Skeletal muscle tissue (tissue), 4 donors: ENCODE data around the gene PROSER3. TPM values are rescaled to one million over a fixed set of nuclear protein-coding genes. Genes with fewer than 3 reads are reported as not detected.

Experiments used
- H3K27ac ChIP-seq: one replicate; pipeline ENCODE4 v1.7.0; 2013; ENCODE audit warnings: mild to moderate bottlenecking, low read depth, low read length, inconsistent platforms
- H3K27me3 ChIP-seq, 3 donors: one replicate each; pipeline ENCODE4 v1.7.0; 2013; ENCODE audit warnings: low read length in 3 of 3; ENCODE audit not compliant: control insufficient read depth in 3 of 3, insufficient read depth in 3 of 3
- H3K36me3 ChIP-seq, 3 donors: one replicate each; pipeline ENCODE4 v1.7.0; 2013; ENCODE audit warnings: low read length in 3 of 3; ENCODE audit not compliant: control insufficient read depth in 3 of 3, insufficient read depth in 3 of 3
- H3K4me1 ChIP-seq, 3 donors: one replicate each; pipeline ENCODE4 v1.7.0; 2013; ENCODE audit warnings: low read length in 3 of 3, mild to moderate bottlenecking in 3 of 3; ENCODE audit not compliant: control insufficient read depth in 3 of 3, insufficient read depth in 3 of 3
- H3K4me3 ChIP-seq, 3 donors: one replicate each; pipeline ENCODE4 v1.7.0; 2013; ENCODE audit warnings: low read length in 3 of 3
- H3K9ac ChIP-seq, 3 donors: one replicate each; pipeline ENCODE4 v1.7.0; 2013; ENCODE audit warnings: low read length in 3 of 3, mild to moderate bottlenecking in 3 of 3, moderate library complexity in 2 of 3, low read depth in 1 of 3
- H3K9me3 ChIP-seq, 3 donors: one replicate each; pipeline ENCODE4 v1.7.0; 2013; ENCODE audit warnings: low read length in 3 of 3; ENCODE audit not compliant: control insufficient read depth in 3 of 3
- total RNA-seq: library from RNA; depleted of rRNA; stranded (reverse); fragments of >200 nt; gene quantifications from one replicate; pipeline ENCODE4 v1.2.3, GENCODE V29; 2014
- donor health status: Osteomylitis.

The PROSER3 gene
- total RNA-seq, 1 donor from 2014 or later, result 1.0 TPM

DNA sequence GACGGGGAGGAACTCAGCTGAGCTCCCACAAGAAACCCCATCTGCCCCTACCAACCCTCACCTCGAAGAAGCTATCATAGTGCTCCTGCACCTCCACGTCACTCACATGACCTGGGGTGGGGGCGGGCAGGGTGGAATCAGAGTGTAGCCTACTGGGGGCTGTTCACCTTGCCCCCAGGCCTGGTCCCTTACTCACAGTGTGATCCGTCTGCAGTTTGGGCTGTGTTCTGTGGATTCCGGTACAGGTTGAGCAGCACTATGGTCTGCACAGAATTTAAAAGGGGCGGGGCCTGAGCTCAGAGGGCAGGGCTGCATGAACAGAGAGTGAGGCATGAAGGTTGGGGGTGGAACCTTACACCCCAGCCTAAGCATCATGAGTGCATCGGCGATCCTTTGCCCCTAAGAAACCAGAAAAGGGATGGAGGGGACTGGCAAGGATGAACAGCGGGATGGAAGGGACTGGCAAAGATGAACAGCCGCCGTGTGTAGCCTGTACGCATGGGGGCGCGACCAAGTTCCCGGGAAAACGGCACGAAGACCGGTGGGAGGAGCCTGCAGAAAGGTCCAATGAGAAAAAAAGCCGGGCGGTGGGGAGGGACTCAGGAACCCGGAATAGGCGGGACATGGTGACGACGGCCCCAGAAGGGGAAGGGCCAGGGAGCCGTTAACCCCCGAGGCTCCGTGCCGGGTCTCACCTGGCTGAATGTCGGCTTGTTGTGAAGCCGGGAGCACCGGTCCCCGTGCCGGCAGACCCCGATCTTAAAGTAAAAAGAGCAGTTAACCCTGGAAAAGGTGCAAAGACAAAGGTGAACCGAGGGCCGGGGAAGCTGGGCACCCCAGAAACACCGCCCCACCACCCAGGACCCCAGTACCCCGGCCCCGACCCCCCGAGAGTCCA lies 13.3 kb upstream of the PROSER3 start:
- H3K36me3 ChIP-seq, result peaks cover 10 to 16% (median 15%) of the 10 kb centered on the region in 3 donors
- H3K4me3 ChIP-seq, result peak overlapping the region; percentile 88 to 98 (median 94)
- peaks cover 38 to 61% (median 49%) of the 10 kb centered on the region in 3 donors for H3K4me1 ChIP-seq
- no peaks in the 10 kb centered on the region for H3K27me3 ChIP-seq
- peak overlapping the region; percentile 100 for H3K27ac ChIP-seq
- peak overlapping the region; percentile 94 to 96 (median 95) for H3K9ac ChIP-seq
- H3K9me3 ChIP-seq, result no peaks in the 10 kb centered on the region

DNA sequence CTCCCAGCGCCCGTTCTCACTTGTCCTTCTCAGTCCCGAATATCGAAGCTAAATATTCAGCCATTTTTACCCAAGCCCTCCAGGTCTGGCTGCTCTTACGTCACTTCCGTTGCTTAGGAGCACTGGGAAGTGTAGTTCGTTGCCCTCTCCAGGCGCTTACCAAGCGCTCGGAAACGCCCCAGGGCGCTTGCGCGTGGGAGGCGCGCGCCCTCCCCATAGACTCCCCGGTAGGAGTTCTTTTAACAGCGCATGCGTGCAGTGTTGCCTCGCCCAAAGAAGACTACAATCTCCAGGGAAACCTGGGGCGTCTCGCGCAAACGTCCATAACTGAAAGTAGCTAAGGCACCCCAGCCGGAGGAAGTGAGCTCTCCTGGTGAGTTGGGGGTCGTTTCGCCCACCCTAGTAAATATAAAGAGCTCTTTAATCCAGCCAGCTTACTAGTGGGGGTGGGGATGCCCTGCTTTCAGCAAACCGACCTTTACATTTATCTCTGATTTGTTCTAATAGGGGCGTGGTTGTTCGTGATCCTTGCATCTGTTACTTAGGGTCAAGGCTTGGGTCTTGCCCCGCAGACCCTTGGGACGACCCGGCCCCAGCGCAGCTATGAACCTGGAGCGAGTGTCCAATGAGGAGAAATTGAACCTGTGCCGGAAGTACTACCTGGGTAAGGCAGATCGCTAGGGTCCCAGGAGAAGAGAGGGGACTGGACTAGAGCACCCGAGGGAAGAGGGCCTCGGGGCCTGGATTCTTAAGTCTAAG lies 12.5 kb upstream of the PROSER3 start, which contains the start of the genes PSENEN and U2AF1L4:
TSS of gene PSENEN (plus strand) at position 324 of the 759 bp plus-strand sequence. CDS start at position 604, 280 bp downstream.
TSS of gene U2AF1L4 (minus strand) at position 91 of the 759 bp plus-strand sequence. CDS start at position 64, 27 bp downstream.
- H3K9me3 ChIP-seq, result no peaks in the 10 kb centered on the region
- peak within 1 kb of the TSS; percentile 91 to 98 (median 94) for H3K4me3 ChIP-seq
- peak within 1 kb of the TSS; percentile 100 for H3K27ac ChIP-seq
- H3K9ac ChIP-seq, result peak within 1 kb of the TSS; percentile 94 to 96 (median 95)
- H3K4me1 ChIP-seq, result peaks cover 32 to 62% (median 47%) of the 10 kb centered on the region in 3 donors
- H3K36me3 ChIP-seq, result peaks cover 10 to 16% (median 15%) of the 10 kb centered on the region in 3 donors
- no peaks in the 10 kb centered on the region for H3K27me3 ChIP-seq

DNA sequence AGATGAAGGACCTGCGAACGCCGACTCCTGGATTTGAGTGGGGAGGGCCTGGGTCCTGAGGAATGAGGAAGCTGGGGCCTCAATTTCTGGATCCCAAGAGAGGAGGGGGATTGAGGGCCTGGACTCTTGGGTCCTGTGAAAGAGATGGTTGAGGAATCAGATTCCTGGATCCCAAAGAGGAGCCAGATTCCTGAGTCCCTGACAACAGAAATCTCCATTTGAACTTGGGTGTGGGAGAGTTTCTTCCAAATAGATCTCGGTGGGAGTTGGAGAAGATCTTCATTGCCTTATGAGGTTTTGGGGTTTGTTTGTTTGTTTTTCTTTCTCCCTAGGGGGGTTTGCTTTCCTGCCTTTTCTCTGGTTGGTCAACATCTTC lies 11.9 kb upstream of the PROSER3 start:
- H3K9ac ChIP-seq, result peak overlapping the region; percentile 88 to 91 (median 89)
- H3K27me3 ChIP-seq, result no peaks in the 10 kb centered on the region
- H3K27ac ChIP-seq, result peak overlapping the region; percentile 100
- no peaks in the 10 kb centered on the region for H3K9me3 ChIP-seq
- peak overlapping the region; percentile 91 to 98 (median 94) for H3K4me3 ChIP-seq
- H3K36me3 ChIP-seq, result peaks cover 10 to 16% (median 15%) of the 10 kb centered on the region in 3 donors
- peaks cover 32 to 56% (median 43%) of the 10 kb centered on the region in 3 donors for H3K4me1 ChIP-seq

DNA sequence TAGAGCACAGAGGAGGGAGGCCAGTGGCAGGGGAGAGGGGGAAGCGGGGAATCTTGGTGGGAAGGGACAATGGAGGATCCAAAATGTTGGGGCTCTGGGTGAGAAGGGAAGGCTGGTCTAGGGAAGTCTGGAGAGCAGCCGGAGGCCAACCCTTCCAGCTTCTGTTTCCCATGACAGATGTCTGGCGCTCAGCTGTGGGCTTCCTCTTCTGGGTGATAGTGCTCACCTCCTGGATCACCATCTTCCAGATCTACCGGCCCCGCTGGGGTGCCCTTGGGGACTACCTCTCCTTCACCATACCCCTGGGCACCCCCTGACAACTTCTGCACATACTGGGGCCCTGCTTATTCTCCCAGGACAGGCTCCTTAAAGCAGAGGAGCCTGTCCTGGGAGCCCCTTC lies 11.4 kb upstream of the PROSER3 start:
- Histone ChIP-seq H3K9me3 (no peaks in the 10 kb centered on the region), H3K27me3 (no peaks in the 10 kb centered on the region), H3K9ac (peak overlapping the region; percentile 88 to 91 (median 89)), H3K4me1 (peaks cover 32 to 55% (median 40%) of the 10 kb centered on the region in 3 donors), H3K4me3 (peak overlapping the region in 2 of 3 donors; percentile 94 to 98), H3K36me3 (peaks cover 10 to 16% (median 15%) of the 10 kb centered on the region in 3 donors), H3K27ac (peak overlapping the region; percentile 100)

DNA sequence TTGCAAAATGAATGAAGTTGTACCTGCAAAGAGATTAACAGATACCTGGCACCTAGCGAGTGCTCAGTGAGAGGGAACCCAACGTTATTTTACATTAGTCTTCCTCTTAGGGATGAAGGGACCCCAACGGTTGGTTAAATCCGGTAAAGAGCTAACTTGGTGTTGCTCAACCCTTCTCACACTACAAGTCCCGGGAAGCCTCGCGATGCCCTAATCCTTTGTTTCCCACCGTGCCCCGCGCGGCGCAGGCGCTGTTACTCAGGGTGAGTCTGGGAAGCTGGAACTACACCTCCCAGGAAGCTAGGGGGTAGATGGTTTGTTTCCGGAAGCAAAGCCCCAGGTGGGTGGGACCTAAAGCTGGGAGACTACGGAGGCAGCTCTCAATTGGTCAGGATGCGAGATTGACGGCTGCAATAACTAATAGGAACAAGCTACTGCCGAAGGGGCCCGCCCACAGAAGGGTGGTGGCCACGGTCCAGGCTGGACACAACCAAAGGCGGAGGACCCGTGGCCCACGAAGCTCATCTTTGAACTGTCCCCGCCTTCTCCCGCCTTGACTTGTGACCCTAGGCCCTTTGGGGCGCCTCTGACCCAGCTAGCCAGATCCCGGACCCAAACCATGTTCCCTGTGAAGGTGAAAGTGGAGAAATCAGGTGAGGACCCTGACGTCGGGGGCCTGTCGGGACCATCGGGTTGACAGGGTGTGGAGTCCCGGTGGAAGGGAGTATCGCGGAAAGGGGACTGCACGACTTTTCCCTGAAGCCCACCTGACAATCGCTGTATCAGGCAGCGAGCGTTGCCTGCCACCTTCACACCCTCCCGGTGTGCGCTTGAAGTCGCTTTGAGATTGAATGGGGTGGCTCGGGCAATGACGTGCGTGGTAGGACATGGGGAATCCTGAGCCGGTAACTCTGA lies 9.6 kb upstream of the PROSER3 start, which contains the start of gene LIN37:
TSS of gene LIN37 (plus strand) at position 471 of the 915 bp plus-strand sequence. CDS start at position 620, 149 bp downstream.
- H3K9me3 ChIP-seq, result no peaks in the 10 kb centered on the region
- H3K27ac ChIP-seq, result peak within 1 kb of the TSS; percentile 85
- peaks cover 13 to 15% (median 14%) of the 10 kb centered on the region in 3 donors for H3K36me3 ChIP-seq
- H3K4me1 ChIP-seq, result peaks cover 32 to 46% (median 42%) of the 10 kb centered on the region in 3 donors
- H3K9ac ChIP-seq, result peak within 1 kb of the TSS; percentile 92 to 98 (median 96)
- H3K27me3 ChIP-seq, result no peaks in the 10 kb centered on the region
- H3K4me3 ChIP-seq, result peak within 1 kb of the TSS; percentile 94 to 99 (median 99)

DNA sequence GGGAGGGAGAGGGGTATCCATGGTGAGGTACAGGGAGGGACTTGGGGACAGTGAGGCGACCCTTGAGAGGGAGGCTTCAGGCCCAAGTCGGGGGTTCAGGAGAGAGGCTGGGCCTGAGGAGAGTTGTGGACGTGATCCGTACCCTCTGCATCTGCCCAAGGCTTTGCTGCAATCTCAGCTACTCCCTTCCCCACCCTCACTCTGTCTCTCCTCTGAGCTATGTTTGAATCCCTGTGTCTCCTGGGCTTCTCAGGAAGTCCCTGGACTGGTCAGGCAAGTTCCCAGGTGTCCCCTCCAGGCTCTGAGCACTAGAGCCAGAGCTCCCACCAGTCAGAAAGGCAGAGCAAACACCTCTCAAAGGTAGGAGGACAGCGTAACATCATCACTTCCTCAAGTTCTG lies 7.8 kb upstream of the PROSER3 start:
- Histone ChIP-seq H3K27me3 (no peaks in the 10 kb centered on the region), H3K4me3 (no peak overlapping the region), H3K9ac (peak overlapping the region in 1 of 3 donors; percentile 40), H3K4me1 (peaks cover 35 to 47% (median 44%) of the 10 kb centered on the region in 3 donors), H3K9me3 (no peaks in the 10 kb centered on the region), H3K27ac (no peak overlapping the region), H3K36me3 (peaks cover 13 to 22% (median 19%) of the 10 kb centered on the region in 3 donors)

DNA sequence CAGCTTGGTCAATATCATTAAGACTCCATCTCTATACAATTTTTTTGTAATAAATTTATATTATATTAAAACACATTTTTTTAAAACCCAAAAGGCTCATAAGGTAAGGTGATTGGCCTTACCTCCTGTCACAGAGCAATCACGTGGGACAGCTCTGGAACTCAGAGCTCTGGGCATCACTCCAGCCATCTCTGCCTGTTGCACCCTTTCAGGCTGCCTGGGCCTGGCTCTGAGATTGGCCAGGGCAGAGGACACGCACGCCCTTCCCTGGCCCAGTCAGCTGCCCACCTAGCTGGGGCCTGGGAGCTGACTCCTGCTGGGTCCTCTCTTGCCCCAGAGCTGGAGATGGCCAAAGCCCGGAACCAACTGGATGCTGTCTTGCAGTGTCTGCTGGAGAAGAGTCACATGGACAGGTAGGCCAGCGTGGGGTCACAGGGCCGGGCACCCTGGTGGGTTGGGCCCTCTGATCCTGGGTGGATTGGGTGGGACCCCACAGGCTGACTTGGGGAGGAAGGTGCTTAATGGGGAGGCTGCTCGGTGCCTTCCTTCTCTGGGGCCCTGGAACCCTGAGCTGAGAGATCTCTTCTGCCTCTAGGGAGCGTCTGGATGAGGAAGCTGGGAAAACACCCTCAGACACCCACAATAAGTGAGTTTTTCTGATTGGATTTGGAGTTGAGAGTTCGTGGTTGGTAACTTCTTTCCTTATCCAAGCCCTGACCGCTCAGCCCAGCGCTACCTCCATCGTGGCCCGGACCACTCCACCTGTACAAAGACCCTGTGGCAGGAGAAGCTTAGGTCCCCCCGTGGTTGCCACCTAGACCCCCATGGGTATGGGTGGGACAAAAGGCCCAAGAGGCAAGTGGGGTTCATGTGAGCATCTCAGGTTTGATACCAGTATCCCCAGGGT lies 5.9 kb upstream of the PROSER3 start:
- H3K4me3 ChIP-seq, result no peak overlapping the region
- H3K9me3 ChIP-seq, result no peaks in the 10 kb centered on the region
- peak overlapping the region in 1 of 3 donors; percentile 81 for H3K9ac ChIP-seq
- H3K27me3 ChIP-seq, result no peaks in the 10 kb centered on the region
- H3K4me1 ChIP-seq, result peaks cover 34 to 51% (median 42%) of the 10 kb centered on the region in 3 donors
- peak overlapping the region; percentile 26 for H3K27ac ChIP-seq
- H3K36me3 ChIP-seq, result peaks cover 16 to 22% (median 19%) of the 10 kb centered on the region in 3 donors

DNA sequence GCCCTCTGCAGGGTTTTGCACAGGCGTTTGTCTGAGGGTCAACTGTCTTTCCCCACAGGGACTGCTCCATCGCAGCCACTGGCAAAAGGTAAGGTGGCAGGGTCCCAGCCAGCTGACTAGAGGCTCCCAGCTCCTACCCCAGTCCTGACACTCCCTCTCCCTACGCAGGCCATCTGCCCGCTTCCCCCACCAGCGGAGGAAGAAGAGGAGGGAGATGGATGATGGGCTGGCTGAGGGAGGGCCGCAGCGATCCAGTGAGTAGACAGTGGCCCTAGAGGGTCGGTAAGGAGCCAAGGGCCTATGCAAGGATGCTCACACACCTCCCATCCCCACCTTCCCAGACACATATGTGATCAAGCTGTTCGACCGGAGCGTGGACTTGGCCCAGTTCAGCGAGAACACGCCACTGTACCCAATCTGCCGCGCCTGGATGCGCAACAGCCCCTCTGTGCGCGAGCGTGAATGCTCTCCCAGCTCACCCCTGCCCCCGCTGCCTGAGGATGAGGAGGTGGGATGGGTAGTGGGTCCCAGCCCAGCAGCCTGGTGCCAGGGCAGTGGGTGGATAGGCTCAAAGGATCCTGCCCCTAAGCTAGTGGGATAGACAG lies 5.1 kb upstream of the PROSER3 start:
- H3K27ac ChIP-seq, result peak overlapping the region; percentile 25
- H3K36me3 ChIP-seq, result peaks cover 16 to 22% (median 19%) of the 10 kb centered on the region in 3 donors
- peaks cover 37 to 52% (median 43%) of the 10 kb centered on the region in 3 donors for H3K4me1 ChIP-seq
- H3K9ac ChIP-seq, result peak overlapping the region in 1 of 3 donors; percentile 81
- H3K4me3 ChIP-seq, result no peak overlapping the region
- H3K9me3 ChIP-seq, result no peaks in the 10 kb centered on the region
- no peaks in the 10 kb centered on the region for H3K27me3 ChIP-seq
